Left lung (tissue), 10 donors: ENCODE measurements around the gene ROBO1. TPM values are rescaled to one million over a fixed set of nuclear protein-coding genes. Genes with fewer than 3 reads are reported as not detected.

ENCODE experiments used
- ATAC-seq: fragments of 200-7000 bp; cut with Tn5 transposase; one replicate; pipeline ENCODE4 v1.9.1; 2020; ENCODE audit warnings: moderate library complexity
- DNase-seq, 4 donors: peaks; one replicate each; pipeline ENCODE4 v3.0.0-alpha.2; 2013 to 2020
- H3K27ac ChIP-seq, 2 donors: fragments of 200-600 bp; sonication (generic) in 1 of 2; one replicate each; pipeline versions ENCODE4 v1.5.0 to v1.8.0; 2020 to 2021
- H3K27me3 ChIP-seq, 2 donors: fragments of 200-600 bp; sonication (generic) in 1 of 2; one replicate each; pipeline versions ENCODE4 v1.5.0 to v1.8.0; 2020 to 2021
- H3K36me3 ChIP-seq, 2 donors: fragments of 200-600 bp; sonication (generic) in 1 of 2; one replicate each; pipeline versions ENCODE4 v1.5.0 to v1.8.0; 2020 to 2021
- H3K4me1 ChIP-seq, 2 donors: fragments of 200-600 bp; one replicate each; pipeline ENCODE4 v1.8.0; 2021
- H3K4me3 ChIP-seq, 2 donors: fragments of 200-600 bp; sonication (generic) in 1 of 2; one replicate each; pipeline versions ENCODE4 v1.5.0 to v1.8.0; 2020 to 2021; ENCODE audit warnings: mild to moderate bottlenecking in 1 of 2
- H3K9me3 ChIP-seq, 2 donors: fragments of 200-600 bp; sonication (generic) in 1 of 2; one replicate each; pipeline versions ENCODE4 v1.5.0 to v1.8.0; 2020 to 2021
- CTCF ChIP-seq, 2 donors: fragments of 200-600 bp; sonication (generic) in 1 of 2; IDR thresholded peaks; one replicate each; pipeline versions ENCODE4 v1.5.0 to v1.8.0; 2021; ENCODE audit warnings: antibody characterized with exemption in 2 of 2
- intact Hi-C, 2 donors: fragments of 100-400 bp; cut with DNase I; formaldehyde crosslinking; loops; one replicate each; pipeline versions ENCODE4 v1.11.2 to v1.14.2; 2022
- polyA plus RNA-seq, 6 donors: library from polyadenylated mRNA; unstranded; fragments of 120-200 nt; gene quantifications; one replicate each; pipeline ENCODE4 v1.2.1, GENCODE V29; 2013; ENCODE audit not compliant: insufficient read length in 6 of 6
- total RNA-seq, 2 donors: library from RNA; stranded (reverse); fragmentation: NEBNext Ultra II Directional; extraction: Animal tissue kit (Norgen Biotek cat#: 25700); gene quantifications; one replicate each; pipeline ENCODE4 v1.2.1, GENCODE V29; 2021
- donor health status: DM: no; HTN: yes; CAD: no.
- donor health status: DM: no; HTN: no; CAD: no.

ROBO1 gene
- total and polyA plus RNA-seq, 8 donors = 20.3 to 134 (median 102) TPM

- ATAC-seq (no peak), DNase-seq (no peak)
- Histone ChIP-seq H3K27me3 (no peaks in the 10 kb centered on the region), H3K4me1 (no peaks in the 10 kb centered on the region), H3K27ac (no peak overlapping the region), H3K9me3 (peaks cover 0 to 9% of the 10 kb centered on the region in 2 donors), H3K4me3 (no peak overlapping the region), H3K36me3 (no peaks in the 10 kb centered on the region)
- intact Hi-C loops = no loop called here
- TF ChIP-seq CTCF (IDR thresholded peaks at IDR 0.05) = no peak
Measured at GRCh38 chr3:79199966-79200365, 567.8 kb downstream of the ROBO1 start.

GRCh38 chr3:79187426-79187825 is 580.4 kb downstream of the ROBO1 start:
- TF ChIP-seq CTCF (IDR thresholded peaks at IDR 0.05) = no peak

GRCh38 chr3:79184251-79184650 is 583.5 kb downstream of the ROBO1 start:
- H3K27me3 ChIP-seq = no peaks in the 10 kb centered on the region
- H3K4me1 ChIP-seq = no peaks in the 10 kb centered on the region
- TF ChIP-seq CTCF (IDR thresholded peaks at IDR 0.05) = no peak
- no peaks in the 10 kb centered on the region for H3K36me3 ChIP-seq
- no peak for DNase-seq
- no peaks in the 10 kb centered on the region for H3K9me3 ChIP-seq
- no peak overlapping the region for H3K4me3 ChIP-seq
- no peak for ATAC-seq
- intact Hi-C loops = no loop called here
- H3K27ac ChIP-seq = no peak overlapping the region

More at GRCh38 chr3:79187426-79187825, 580.4 kb downstream of the ROBO1 start:
- Histone ChIP-seq H3K4me1 (no peaks in the 10 kb centered on the region), H3K27ac (no peak overlapping the region), H3K27me3 (no peaks in the 10 kb centered on the region), H3K36me3 (no peaks in the 10 kb centered on the region), H3K9me3 (no peaks in the 10 kb centered on the region), H3K4me3 (no peak overlapping the region)
- DNase-seq (no peak), ATAC-seq (no peak)
- intact Hi-C loops = no loop called here

- no peak for TF ChIP-seq CTCF (IDR thresholded peaks at IDR 0.05)
Measured at GRCh38 chr3:79183496-79183895, 584.3 kb downstream of the ROBO1 start.

GRCh38 chr3:79178471-79179180 is 589.2 kb downstream of the ROBO1 start:
- intact Hi-C loops = no loop called here
- H3K4me1 ChIP-seq = no peaks in the 10 kb centered on the region
- H3K4me3 ChIP-seq = no peak overlapping the region
- H3K27ac ChIP-seq = no peak overlapping the region
- no peaks in the 10 kb centered on the region for H3K36me3 ChIP-seq
- no peak for ATAC-seq
- no peak for TF ChIP-seq CTCF (IDR thresholded peaks at IDR 0.05)
- no peak for DNase-seq
- H3K9me3 ChIP-seq = no peaks in the 10 kb centered on the region
- no peaks in the 10 kb centered on the region for H3K27me3 ChIP-seq

More at GRCh38 chr3:79183496-79183895, 584.3 kb downstream of the ROBO1 start:
- ATAC-seq (no peak), DNase-seq (no peak)
- H3K27ac ChIP-seq = no peak overlapping the region
- no peaks in the 10 kb centered on the region for H3K9me3 ChIP-seq
- intact Hi-C loops = no loop called here
- H3K36me3 ChIP-seq = no peaks in the 10 kb centered on the region
- no peaks in the 10 kb centered on the region for H3K4me1 ChIP-seq
- no peak overlapping the region for H3K4me3 ChIP-seq
- no peaks in the 10 kb centered on the region for H3K27me3 ChIP-seq
